ENCODE measurements around the gene C1QA. TPM values are rescaled to one million over a fixed set of nuclear protein-coding genes. Genes with fewer than 3 reads are reported as not detected.

The C1QA gene
- total and polyA plus RNA-seq, 5 donors, result 51.4 to 156 (median 112) TPM

DNA sequence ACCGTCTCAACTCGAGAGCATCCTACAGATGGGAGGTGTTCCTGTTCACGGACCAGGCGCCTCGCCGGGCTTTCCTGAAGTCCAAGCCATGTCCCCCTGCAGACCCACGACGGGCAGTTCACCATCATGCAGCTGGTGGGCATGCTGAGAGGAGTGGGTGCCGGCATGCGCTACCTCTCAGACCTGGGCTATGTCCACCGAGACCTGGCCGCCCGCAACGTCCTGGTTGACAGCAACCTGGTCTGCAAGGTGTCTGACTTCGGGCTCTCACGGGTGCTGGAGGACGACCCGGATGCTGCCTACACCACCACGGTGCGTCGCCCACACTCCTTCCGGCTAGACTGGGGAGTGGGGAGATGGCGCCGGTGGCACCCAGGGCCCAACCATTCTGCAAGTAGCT, 37.7 kb upstream of the C1QA start:
- H3K27me3 ChIP-seq (ENCODE audit: control insufficient read depth, insufficient read depth), result no peaks in the 10 kb centered on the region
- WGBS, result 78% methylated on average over 24 of the region's 24 CpGs
- DNase-seq (no peak), ATAC-seq (no peak)
- H3K9me3 ChIP-seq (ENCODE audit: control insufficient read depth, low read length), result no peaks in the 10 kb centered on the region
- H3K4me3 ChIP-seq (ENCODE audit: low read length), result no peak overlapping the region
- intact Hi-C loops (cut with DNase I), result no loop called here
- no peak overlapping the region for H3K27ac ChIP-seq (ENCODE audit: low read length)
- H3K4me1 ChIP-seq (ENCODE audit: control insufficient read depth, insufficient read depth, low read length), result no peaks in the 10 kb centered on the region

DNA sequence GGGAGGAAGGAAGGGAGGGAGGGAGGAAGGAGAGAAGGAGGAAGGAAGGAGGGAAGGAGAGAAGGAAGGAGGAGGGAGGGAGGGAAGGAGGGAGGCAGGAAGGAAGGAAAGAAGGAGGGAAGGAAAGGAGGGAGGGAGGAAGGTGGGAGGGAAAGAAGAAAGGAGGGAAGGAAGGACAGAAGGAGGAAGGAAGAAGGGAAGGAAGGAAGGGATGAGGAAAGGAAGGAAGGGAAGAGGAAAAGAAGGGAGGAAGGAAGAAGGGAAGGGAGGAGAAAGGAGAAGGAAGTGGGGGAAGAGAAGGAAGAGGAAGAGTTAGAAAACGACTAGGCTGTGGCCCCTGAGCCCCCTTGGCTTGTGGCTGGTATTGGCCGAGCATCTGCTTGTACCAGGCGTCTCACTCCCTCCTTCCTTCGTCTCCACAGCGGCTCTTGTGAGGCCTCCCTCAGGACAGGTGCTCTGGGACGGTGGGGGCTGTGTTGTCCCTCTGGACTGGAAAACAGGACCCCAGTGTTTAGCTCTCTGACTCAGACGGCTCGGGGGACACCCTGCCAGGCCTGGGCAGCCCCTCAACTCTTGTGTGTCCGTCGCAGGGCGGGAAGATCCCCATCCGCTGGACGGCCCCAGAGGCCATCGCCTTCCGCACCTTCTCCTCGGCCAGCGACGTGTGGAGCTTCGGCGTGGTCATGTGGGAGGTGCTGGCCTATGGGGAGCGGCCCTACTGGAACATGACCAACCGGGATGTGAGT, 36.2 kb upstream of the C1QA start:
- no peak for DNase-seq
- H3K27ac ChIP-seq (ENCODE audit: low read length), result no peak overlapping the region
- no peaks in the 10 kb centered on the region for H3K27me3 ChIP-seq (ENCODE audit: control insufficient read depth, insufficient read depth)
- no peak overlapping the region for H3K4me3 ChIP-seq (ENCODE audit: low read length)
- ATAC-seq, result peak in 1 of 2 donors; percentile 14
- no peaks in the 10 kb centered on the region for H3K4me1 ChIP-seq (ENCODE audit: control insufficient read depth, insufficient read depth, low read length)
- no peaks in the 10 kb centered on the region for H3K9me3 ChIP-seq (ENCODE audit: control insufficient read depth, low read length)
- intact Hi-C loops (cut with DNase I), result no loop called here
- WGBS, result 47% methylated on average over 22 of the region's 22 CpGs

DNA sequence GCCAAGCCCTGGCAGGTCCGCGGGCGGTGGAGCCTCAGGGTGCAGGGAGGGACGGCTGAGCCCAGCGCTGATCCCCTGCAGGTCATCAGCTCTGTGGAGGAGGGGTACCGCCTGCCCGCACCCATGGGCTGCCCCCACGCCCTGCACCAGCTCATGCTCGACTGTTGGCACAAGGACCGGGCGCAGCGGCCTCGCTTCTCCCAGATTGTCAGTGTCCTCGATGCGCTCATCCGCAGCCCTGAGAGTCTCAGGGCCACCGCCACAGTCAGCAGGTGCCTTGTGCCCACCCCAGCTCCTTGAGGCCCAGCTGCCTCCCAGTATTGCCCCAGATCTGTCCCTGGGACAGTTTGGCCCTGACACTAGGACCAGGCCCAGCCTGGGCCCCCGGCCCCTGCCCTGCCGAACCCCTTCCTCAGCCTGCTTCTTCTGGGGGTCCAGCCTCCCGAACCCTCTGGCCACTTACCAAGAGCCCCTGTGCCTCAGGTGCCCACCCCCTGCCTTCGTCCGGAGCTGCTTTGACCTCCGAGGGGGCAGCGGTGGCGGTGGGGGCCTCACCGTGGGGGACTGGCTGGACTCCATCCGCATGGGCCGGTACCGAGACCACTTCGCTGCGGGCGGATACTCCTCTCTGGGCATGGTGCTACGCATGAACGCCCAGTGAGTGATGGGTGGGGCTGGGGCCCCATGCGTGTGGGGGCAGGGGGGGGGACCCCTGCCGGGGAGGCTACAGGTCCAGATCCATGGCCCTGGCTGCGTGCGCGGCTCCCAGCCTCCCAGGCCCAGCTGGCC, 35.4 kb upstream of the C1QA start:
- Histone ChIP-seq H3K4me1 (ENCODE audit: control insufficient read depth, insufficient read depth, low read length) (no peaks in the 10 kb centered on the region), H3K27me3 (ENCODE audit: control insufficient read depth, insufficient read depth) (no peaks in the 10 kb centered on the region), H3K9me3 (ENCODE audit: control insufficient read depth, low read length) (no peaks in the 10 kb centered on the region), H3K4me3 (ENCODE audit: low read length) (no peak overlapping the region), H3K27ac (ENCODE audit: low read length) (no peak overlapping the region)
- WGBS, result 86% methylated on average over 39 of the region's 39 CpGs
- ATAC-seq (peak in 1 of 2 donors; percentile 22), DNase-seq (no peak)
- intact Hi-C loops (cut with DNase I), result no loop called here

DNA sequence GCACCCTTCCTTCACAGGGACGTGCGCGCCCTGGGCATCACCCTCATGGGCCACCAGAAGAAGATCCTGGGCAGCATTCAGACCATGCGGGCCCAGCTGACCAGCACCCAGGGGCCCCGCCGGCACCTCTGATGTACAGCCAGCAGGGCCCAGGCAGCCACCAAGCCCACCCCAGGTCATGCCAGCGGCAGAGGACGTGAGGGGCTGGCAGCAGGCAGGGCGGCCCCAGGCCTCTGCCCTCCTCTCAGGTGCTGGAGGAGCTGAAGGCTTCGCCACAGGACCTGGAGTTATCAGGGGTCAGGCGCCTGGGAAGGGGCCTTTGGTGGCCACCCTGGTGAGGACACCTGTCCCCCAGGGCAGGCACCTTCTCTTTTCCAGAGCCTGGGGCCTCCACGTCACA, 34.8 kb upstream of the C1QA start:
- ATAC-seq, result no peak
- H3K4me3 ChIP-seq (ENCODE audit: low read length), result no peak overlapping the region
- no peak for DNase-seq
- intact Hi-C loops (cut with DNase I), result no loop called here
- 86% methylated on average over 12 of the region's 12 CpGs for WGBS
- no peak overlapping the region for H3K27ac ChIP-seq (ENCODE audit: low read length)
- H3K9me3 ChIP-seq (ENCODE audit: control insufficient read depth, low read length), result no peaks in the 10 kb centered on the region
- no peaks in the 10 kb centered on the region for H3K27me3 ChIP-seq (ENCODE audit: control insufficient read depth, insufficient read depth)
- no peaks in the 10 kb centered on the region for H3K4me1 ChIP-seq (ENCODE audit: control insufficient read depth, insufficient read depth, low read length)

DNA sequence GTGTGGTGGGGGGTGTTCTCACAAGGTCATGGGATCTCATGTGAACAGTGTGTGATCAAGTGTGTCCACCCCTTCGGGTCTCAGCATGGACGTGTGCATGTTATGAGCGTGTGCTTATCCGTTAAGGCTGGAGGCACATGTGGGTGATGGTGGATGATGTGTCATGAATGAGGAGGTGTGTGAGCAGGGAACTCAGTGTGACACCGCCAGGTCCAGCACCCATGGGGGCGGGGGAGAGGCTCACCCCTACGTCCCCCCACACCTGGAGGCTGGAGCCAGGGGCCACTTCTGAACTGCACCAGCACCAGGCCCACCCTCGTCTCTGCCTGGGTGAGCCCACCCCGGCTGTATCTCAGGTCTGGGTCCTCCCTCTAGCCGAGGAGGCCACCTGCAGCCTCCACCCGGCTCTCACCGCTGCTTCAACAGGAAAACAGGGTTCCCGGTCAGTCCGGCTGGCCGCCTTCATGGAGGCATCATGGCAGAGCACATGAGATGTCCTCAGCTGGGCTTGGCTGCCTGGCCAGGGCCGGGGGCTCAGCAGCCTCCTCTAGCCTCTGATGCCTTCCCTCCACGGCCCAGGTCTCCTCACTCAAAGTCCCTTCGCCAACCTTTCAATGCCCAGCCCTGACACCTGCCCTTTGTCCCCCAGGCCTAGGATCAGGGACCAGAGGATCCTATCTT, 34.2 kb upstream of the C1QA start:
- no peaks in the 10 kb centered on the region for H3K9me3 ChIP-seq (ENCODE audit: control insufficient read depth, low read length)
- intact Hi-C loops (cut with DNase I), result no loop called here
- no peaks in the 10 kb centered on the region for H3K27me3 ChIP-seq (ENCODE audit: control insufficient read depth, insufficient read depth)
- no peaks in the 10 kb centered on the region for H3K4me1 ChIP-seq (ENCODE audit: control insufficient read depth, insufficient read depth, low read length)
- ATAC-seq (no peak), DNase-seq (no peak)
- no peak overlapping the region for H3K27ac ChIP-seq (ENCODE audit: low read length)
- 84% methylated on average over 18 of the region's 18 CpGs for WGBS
- H3K4me3 ChIP-seq (ENCODE audit: low read length), result no peak overlapping the region

DNA sequence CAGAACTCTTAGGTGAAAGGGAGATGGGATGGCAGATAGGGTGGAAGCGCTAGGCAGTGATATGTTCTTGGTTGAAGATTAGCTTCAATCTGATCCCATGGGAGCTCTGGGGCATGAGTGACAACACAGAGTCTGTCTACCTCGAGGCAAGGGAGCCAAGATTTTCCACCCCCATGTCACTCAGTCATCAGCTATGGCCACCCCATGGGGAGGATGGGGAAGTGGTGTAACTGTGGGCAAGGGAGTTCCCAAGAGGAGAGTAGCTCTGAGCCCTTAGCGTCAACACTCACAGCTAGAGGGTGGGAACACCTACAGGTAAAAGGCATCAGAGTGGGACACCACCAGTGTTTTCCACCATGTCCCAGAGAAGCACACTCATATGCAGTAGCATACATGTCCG, 30.3 kb upstream of the C1QA start:
- ATAC-seq (no peak), DNase-seq (no peak)
- Histone ChIP-seq H3K9me3 (ENCODE audit: control insufficient read depth, low read length) (no peaks in the 10 kb centered on the region), H3K27me3 (ENCODE audit: control insufficient read depth, insufficient read depth) (no peaks in the 10 kb centered on the region), H3K4me3 (ENCODE audit: low read length) (no peak overlapping the region), H3K27ac (ENCODE audit: low read length) (no peak overlapping the region), H3K4me1 (ENCODE audit: control insufficient read depth, insufficient read depth, low read length) (no peaks in the 10 kb centered on the region)
- WGBS, result 48% methylated on average over 4 of the region's 4 CpGs
- intact Hi-C loops (cut with DNase I), result no loop called here

DNA sequence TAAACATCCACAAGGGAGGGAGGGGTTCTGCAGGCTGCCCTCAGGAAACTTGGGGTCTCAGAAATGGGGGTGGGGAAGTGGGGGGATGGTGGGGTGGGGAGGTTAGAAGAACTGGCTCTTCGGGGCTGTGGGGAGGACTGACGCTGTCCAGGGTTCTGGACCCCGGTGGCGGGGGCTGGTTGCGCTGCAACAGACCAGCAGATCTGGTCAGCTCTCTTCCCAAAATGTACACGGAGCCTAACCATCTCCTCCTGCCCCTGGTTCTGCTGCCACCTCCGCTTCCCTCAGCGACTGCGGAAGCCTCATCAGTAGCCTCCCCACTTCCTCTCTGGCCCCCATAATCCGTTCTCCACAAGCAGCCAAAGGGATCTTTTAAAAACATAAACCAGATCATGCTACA, 29.3 kb upstream of the C1QA start:
- no peak overlapping the region for H3K27ac ChIP-seq (ENCODE audit: low read length)
- no peaks in the 10 kb centered on the region for H3K27me3 ChIP-seq (ENCODE audit: control insufficient read depth, insufficient read depth)
- ATAC-seq, result no peak
- DNase-seq, result no peak
- WGBS, result 8% methylated on average over 10 of the region's 10 CpGs
- intact Hi-C loops (cut with DNase I), result no loop called here
- no peaks in the 10 kb centered on the region for H3K4me1 ChIP-seq (ENCODE audit: control insufficient read depth, insufficient read depth, low read length)
- no peaks in the 10 kb centered on the region for H3K9me3 ChIP-seq (ENCODE audit: control insufficient read depth, low read length)
- no peak overlapping the region for H3K4me3 ChIP-seq (ENCODE audit: low read length)

DNA sequence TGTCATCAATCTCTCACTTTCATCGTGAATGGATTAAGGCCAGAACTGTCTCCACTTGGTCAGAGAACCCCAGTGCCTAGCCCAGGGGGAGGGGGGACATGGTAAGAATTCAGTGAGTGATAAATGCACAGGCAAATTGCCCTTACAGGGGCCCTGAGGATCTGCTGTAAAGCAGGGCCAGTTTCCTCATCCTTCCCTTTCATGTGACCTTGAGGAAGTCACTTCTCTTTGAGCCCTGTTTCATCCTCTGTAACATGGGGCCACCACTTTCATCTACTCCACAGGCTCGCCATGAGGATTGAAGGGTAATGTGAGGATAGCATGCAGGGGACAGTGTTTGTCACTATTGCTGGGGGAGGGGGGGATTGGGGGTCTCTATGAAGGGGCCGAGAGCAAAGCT, 28.1 kb upstream of the C1QA start:
- Histone ChIP-seq H3K27me3 (ENCODE audit: control insufficient read depth, insufficient read depth) (no peaks in the 10 kb centered on the region), H3K4me3 (ENCODE audit: low read length) (no peak overlapping the region), H3K4me1 (ENCODE audit: control insufficient read depth, insufficient read depth, low read length) (no peaks in the 10 kb centered on the region), H3K27ac (ENCODE audit: low read length) (no peak overlapping the region), H3K9me3 (ENCODE audit: control insufficient read depth, low read length) (no peaks in the 10 kb centered on the region)
- 60% methylated on average over 3 of the region's 3 CpGs for WGBS
- DNase-seq (no peak), ATAC-seq (no peak)
- intact Hi-C loops (cut with DNase I), result no loop called here

DNA sequence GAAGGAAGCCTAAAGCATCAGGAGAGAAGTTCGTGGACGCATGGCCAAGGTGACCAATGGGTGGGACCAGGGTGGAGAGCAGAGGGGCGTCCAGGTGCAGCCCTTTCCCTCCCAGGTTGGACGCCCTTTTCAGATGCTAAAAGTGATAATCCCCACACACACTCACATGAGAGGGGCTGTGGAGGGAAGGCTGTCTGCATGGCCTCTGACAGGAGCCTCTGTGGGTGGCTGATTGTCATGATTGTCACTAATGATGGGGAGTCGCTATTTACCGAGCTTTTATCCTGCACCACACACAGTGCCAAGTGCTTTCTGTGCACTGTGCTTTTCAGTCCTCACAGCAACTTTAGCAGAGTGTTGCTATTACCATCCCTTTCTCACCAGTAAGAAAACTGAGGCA, 27.1 kb upstream of the C1QA start:
- Histone ChIP-seq H3K4me1 (ENCODE audit: control insufficient read depth, insufficient read depth, low read length) (no peaks in the 10 kb centered on the region), H3K9me3 (ENCODE audit: control insufficient read depth, low read length) (no peaks in the 10 kb centered on the region), H3K27ac (ENCODE audit: low read length) (no peak overlapping the region), H3K4me3 (ENCODE audit: low read length) (no peak overlapping the region), H3K27me3 (ENCODE audit: control insufficient read depth, insufficient read depth) (no peaks in the 10 kb centered on the region)
- DNase-seq (no peak), ATAC-seq (no peak)
- 18% methylated on average over 6 of the region's 6 CpGs for WGBS
- intact Hi-C loops (cut with DNase I), result no loop called here

DNA sequence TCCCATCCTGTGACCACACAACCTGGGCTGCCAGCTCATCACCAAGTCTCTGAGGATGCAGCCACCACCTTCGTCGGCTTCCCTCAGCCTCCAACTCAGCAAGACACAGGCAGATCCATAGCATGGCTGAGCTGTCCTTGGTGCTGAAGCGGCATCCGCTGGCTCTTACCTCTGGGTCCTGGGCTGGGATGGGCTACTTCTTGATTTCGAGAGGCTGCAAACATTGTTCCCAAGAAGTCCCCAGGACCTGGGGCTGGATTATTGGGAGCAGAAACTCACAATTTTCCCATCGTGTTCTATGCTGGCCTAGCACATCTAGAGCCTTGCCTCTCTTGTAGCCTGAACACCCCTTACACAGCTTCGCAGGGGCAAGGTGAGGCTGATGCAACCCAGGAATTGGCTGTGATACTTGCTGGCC, 24.9 kb upstream of the C1QA start:
- no peaks in the 10 kb centered on the region for H3K4me1 ChIP-seq (ENCODE audit: control insufficient read depth, insufficient read depth, low read length)
- H3K9me3 ChIP-seq (ENCODE audit: control insufficient read depth, low read length), result no peaks in the 10 kb centered on the region
- 21% methylated on average over 7 of the region's 7 CpGs for WGBS
- H3K4me3 ChIP-seq (ENCODE audit: low read length), result no peak overlapping the region
- H3K27ac ChIP-seq (ENCODE audit: low read length), result no peak overlapping the region
- DNase-seq, result peak in 2 of 3 donors; percentile 45 to 84
- intact Hi-C loops (cut with DNase I), result no loop called here
- no peaks in the 10 kb centered on the region for H3K27me3 ChIP-seq (ENCODE audit: control insufficient read depth, insufficient read depth)
- peak; percentile 31 to 36 for ATAC-seq
